Inferior parietal cortex (tissue), 1 donor: ENCODE results near the gene IL17B.

ENCODE experiments used
- DNase-seq: peaks from one replicate; pipeline ENCODE4 v3.0.0-alpha.2; 2016; ENCODE audit errors: extremely low spot score

IL17B gene

DNA sequence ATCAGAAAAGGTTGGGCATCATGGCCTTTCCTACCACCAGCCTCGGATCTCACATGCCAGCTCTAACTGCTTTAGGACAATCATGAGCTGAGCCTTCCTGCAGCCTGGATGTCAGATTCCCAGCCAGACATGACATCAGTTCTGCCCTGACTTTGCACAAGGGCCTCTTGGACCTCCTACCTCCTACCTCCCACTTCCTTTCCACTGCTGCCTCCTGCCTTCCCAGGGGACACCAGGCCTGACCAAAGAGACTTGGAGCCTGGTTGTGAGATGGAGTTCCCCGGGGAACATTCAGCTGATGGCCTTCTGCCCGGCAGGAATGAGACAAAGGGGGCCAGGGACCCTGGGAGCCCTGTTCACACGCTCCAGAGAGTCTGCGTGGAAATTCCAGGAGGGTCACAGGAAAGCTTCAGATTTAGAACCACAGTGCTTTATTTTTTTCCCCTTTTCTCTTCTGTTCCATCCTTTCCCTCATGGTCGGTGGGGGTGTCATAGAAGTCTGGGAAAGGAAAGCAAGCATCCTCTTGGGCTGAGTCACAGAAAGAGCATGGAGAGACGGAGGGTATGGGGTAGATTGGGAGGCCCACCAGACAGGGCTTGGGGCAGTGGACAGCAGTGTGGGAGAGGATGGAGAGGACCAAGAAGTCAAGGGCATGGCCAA, 35.4 kb upstream of the IL17B start:
- no peak for DNase-seq

DNA sequence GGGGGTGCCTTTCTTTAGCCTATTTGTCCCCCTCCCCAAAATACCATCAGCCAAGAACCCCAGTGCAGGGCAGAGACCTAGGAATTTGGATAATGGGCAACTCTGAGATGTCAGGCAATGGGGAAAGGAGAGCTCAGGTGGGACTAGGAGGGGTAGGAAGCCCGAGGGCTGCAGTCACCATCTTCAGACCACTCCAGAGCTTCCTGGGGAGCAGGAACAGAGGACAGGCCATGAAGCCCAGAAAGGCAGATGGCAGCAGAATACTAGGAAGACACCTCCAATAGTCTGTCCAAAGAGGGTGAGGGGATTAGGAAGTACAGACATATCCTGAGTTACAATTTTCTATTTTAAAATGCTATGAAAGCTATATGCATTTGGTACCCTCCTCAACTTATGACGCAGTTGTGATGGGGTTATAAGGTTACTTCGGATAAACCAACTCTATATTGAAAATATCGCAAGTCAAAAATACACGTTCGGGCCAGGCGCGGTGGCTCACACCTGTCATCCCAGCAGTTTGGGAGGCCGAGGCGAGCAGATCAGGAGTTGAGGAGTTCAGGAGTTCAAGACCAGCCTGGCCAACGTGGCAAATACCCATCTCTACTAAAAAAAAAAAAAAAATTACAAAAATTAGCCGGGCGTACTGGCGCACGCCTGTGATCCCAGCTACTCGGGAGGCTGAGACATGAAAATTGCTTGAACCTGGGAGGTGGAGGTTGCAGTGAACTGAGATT, 34.6 kb upstream of the IL17B start:
- DNase-seq = no peak

DNA sequence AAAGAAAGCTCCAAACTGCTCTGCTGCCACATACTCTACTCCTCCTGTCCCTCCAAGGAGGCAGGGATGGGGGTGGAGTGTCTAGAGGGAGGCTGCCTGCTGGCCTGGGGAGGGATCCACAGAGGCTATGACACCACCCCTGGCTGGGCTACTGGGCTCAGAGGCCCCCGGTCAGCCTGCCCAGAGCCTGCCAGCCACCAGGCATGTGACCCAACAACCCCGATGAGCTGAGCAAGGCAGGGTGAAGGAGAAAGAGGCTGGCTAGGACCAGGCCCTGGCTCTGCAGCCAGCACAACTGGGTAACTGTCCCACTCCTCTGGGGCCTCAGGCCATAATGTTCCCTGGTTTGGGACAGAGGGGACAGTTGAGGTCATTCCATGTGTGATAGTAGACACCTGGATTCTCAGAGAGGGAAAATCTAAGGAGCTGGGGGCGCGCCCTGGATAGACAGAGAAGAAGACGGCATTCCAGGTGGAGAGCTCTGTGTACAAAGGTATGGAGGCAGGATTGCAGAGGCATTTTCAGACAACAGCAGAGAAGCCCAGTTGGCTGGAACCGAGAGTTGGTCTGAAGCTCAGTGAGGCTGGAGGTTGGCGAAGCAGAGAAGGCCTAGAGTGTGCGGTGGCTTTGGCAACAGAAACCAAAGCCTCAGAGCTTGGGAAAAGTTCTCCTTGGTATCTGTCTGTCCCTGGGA, 33.8 kb upstream of the IL17B start:
- DNase-seq = no peak

DNA sequence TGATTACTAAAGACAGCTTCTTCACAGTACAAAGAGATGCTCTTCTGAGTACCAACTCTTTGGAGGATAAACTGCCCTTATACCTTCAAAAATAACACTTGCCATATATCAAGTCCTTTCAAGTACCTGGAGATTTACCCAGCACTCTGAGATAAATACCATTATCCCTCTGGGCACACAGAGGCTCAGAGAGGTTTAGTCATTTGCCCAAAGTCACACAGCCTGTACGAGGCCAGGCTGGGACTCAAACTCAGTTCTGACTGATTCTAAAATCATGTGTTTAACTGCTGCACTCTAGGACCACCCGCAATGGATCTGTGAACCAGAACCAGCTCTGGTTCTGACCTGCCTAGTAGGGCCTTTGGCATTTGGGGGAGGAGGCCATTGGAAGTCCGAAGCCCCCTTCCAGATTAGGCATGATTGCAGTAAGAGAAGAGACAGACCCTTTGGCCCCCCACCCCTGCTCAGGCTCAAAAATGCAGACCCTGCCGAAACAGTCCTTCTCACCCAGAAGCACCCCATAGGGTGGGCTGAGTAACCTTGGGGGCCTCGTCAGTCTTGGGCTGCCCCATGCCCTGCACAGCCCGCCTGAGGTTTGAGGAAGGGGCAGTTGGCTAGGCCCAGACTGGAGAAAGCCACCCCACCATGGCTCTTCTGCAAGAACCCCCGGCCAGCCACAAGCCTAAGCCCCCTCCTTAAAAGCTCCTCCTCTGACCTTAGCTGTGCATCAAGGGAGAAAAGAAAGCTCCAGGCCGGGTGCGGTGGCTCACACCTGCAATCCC, 32.8 kb upstream of the IL17B start:
- no peak for DNase-seq

DNA sequence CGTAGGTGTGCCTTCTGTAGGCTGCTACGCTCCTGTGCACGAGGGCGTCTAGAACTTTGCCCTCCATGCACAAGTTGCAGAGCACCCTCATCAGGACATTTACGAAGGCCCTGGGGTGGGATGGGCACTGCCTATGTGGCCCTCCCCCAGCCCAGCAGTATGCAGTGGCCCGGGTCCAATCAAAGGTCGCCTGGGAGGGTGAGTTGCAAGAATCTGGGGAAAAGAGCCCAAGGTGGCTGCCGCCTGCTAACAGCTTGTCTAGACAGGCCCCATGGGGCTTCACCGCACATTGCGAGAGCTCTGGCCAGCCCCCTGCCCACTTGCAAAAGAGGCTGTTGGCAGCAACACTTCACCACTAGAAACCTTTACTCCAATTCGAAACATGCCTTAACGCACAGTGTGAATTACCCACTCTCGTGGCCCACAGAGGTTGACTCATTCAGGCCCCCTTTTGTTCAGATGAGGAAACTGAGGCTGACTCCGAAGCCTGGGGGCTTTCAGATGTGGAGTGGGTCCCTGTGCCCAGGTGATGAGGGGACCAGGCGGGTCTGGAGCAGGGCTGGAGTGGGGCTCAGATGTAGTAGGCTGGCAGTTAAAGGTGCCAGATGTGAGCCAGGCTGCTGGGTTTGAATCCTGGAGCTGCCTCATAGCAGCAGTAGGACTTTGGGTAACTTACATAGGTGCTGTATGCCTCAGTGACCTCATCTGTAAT, 31.8 kb upstream of the IL17B start:
- no peak for DNase-seq

DNA sequence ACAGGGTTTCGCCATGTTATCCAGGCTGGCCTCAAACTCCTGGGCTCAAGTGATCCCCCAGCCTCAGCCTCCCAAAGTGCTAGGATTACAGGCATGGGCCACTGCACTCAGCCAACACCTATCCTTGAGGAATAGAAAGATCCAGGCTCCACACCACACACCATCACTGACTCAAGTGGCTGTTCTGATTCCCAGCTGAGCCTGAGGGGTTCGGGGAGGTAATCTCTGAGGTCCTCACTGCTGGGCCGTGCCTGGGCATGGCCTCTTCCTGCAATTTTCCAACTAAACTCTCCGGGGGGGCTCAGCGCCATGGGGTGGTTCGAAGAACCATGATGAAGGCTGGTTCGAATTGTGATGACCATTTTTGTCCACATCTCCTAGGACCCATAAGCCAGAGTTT, 31.0 kb upstream of the IL17B start:
- no peak for DNase-seq

DNA sequence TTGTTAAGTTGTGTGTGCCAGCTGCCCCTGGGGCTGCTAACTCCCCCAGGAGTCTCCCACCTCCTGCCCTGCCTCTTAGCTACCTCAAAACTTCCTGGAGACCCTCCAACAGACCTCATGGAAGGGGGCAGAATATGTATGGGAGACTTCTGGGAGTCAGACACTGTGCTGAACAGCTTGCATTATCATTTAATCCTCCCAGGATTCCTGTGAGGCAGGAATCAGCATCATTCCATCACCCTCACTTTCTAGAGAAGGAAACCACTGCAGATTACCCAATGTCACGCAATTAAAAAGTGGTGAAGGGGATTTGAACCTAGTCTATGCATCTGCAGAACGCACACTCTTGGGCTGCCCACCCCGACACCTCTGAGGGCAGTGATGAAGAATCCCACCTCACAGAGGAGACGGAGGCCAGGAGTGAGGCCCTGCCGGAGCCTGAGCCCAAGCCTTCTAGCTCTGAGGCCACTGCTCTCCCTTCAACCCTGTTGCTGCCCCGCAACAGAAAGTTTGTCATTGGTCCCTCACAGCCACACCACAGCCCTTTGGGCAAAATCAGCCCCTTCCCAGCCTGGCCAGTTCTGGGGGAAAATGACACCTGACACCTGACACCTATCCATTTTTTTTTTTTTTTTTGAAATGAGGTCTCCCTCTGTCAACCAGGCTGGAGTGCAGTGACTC, 30.3 kb upstream of the IL17B start:
- no peak for DNase-seq

DNA sequence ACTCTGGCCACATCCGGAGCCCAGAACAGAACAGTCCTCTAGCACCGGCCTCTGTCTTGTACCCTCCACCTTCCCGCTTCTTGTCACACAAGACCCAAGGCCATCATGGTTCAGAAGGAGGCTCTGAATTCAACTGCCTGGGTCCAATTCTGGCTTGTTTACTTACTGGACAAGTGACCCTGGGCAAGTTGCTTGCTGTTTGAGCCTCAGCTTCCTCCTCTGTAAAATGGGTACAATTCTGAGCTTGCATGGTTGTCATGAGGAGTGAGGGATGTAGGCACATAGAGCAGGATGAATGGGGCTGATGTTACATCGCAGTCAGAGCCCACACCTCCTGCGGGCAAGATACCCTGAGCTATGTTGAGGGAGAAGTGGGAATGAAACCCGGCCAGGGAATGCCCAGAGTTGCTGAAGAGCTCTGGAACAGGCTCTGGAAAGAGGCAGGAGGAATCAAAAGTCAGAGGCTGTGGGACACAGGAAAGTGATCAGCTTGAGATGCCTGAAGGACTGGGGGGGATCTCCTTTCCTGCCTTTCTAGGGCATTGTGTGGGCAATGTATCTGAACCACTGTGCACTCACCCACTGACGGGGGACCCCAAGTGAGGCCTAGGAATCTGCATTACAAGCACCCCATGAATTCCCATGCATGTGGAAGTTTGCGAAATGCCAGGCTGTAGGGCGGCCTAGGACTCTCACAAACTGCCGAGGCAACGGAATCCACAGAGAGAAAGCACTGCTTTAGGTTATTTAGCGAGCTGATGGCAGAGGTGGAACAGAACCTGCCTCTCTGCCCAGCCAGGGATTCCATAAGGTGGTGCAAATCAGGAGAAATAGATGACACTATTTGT, 29.4 kb upstream of the IL17B start:
- DNase-seq = no peak

DNA sequence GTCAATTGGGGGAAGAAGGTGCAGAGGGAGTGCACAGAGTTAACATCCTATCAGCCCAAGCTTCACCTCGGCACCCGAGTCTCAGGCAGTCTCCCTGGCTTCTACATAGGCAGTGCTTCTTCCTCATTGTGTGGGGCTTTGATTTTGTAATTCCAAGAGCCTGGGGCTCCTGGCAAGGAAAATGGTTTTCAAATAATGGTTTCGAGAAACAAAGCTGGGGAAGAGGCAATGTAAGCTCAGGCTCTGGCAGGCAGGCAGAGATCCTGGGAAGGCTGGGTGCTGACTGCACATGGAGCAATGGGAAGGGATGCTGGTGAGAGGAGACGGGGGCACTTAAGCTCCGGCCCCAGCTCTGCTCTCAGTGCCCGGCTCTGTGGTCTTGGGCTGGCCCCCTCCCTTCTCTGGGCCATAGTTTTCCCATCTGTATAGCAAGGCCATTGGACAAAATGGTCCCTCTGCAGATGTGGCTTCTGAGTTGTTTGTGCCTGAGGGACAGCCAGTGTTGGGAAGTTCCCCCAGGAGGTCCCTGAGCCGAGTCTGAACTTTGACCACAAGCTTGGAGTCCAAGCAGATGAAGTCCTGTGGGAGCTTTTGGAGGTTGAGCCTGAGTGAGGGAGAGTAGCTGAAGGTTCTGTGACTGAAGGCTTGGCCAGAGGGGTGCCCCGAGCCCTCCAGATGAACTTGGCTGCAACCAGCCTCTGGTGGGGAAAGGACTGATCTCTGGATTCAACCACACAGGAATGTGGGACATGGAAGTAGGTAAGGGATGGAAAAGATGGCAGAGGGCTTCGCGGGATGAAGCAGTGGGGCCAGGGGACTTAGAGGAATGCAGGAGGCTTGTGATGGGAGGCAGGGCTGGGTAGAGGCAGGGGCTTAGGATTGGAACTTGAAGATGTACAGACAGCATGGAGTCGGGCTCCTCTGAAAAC, 28.5 kb upstream of the IL17B start:
- DNase-seq = no peak

DNA sequence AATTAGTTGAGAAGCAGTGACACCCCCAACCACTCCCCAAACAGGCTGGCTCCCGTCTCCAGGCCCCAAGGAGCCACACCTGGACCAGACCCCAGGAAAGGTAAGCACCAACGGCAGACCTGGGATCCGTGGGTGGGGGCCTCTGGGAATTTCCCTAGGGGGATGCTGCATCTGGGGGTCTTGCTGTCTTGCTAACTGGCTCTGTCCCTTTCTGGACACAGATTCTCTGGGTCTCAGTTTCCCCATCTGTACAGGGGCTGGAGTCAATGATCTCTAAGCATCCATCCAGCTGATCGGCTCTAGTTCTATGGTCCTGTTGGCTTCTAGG, 27.9 kb upstream of the IL17B start:
- no peak for DNase-seq

DNA sequence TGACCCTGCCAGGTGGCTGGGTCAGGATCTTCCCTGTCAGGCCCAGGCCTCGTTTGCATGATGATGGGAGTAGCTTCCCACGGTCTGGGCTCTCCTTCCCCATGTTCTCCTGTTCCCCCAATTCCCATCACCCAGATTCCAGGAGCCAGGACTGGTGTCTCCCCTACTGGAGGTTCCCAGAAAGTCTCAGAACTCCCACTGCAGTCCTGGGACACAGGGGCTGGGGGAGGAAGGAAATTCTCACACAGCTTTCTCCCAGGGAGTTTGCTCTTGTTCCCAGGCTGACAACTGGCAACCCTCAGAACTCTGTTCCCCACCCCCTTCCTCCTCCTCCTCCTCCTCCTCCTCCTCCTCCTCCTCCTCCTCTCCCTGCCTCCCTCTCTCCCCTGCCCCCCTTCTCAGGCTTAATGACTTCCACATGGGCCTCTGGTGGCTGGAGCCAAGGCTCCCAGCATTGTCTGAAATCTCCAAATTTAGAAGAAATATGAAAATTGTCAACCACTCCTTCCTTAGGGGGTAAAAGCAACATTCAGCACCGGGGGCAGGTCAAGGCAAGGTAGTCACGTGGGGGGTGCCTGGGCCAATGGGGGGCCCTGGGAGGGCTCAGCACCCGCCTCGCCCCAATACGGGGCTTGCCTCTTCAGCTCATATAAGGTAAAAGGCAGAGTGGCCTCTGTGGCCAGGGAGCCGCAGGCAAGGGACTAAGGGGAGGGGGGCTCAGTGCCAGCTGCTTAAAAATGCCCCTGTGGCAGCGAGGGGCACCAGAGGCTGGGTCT, 27.3 kb upstream of the IL17B start:
- DNase-seq = no peak

DNA sequence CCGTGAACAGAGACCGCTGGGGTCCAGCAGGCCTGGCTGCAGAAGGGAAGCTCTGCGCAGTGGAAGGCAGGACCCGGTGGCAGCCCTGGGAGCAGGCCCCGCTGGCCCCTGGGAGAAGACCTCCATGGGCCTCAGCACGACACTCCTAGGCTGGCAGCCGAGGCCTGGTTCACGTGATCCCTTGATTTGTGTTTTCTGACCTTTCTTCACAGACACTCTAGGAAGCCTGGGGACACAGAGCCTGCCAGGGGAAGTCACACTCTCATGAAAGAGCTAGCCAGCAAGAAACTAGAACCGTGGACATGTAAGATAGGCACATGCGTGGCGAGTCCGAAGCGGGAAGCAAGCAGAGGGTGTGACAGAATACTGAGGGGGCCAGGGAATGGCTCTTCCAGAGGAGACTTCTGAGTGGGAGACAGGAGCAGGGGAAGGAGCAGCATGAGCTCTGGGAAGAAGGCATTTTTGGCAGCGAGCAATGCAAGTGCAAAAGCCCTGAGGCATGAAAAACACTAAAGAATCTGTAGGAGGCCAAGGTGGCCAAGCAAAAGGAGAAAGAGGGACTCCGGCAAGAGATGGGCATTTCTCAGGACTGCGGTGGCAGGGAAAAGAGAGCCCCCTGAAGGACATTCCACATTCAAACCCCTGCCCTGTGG, 26.6 kb upstream of the IL17B start:
- no peak for DNase-seq

DNA sequence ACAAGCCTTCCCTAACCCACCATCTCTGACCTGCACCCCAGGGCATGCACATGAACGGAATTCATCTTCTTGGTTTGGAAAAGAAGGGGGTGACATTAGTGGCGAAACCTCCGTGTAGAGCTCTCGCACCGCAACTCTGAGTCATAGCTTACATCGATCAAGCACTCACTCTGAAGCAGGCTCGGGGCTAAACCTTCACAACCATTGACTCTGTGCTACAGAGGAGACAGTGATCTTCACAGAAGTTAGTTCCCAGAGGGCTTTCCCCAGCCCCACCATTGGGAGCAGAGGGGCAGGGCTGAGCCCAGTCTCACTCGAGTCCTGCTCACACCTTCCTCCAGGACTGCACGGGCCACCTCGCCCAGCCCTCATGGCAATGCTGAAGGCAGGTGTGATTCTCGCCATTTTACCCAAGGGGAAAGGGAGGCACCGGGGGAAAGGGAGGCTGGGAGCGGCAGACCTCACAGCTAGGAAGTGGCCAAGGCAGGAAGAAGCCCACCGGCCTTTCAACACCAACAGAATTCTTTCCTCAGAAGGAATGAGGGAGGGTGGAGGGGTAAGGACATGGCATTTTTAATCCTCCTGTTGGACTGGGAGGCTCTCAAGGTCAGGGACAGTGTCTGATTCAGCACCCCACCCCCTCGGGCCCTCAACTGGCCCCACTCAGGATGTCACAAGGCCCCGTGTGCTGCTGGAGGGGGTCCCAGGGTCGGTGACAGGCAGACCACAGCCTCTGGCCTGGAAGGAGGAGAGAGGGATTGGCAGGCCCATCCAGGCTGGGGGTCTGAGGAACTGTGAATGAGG, 25.9 kb upstream of the IL17B start:
- no peak for DNase-seq

DNA sequence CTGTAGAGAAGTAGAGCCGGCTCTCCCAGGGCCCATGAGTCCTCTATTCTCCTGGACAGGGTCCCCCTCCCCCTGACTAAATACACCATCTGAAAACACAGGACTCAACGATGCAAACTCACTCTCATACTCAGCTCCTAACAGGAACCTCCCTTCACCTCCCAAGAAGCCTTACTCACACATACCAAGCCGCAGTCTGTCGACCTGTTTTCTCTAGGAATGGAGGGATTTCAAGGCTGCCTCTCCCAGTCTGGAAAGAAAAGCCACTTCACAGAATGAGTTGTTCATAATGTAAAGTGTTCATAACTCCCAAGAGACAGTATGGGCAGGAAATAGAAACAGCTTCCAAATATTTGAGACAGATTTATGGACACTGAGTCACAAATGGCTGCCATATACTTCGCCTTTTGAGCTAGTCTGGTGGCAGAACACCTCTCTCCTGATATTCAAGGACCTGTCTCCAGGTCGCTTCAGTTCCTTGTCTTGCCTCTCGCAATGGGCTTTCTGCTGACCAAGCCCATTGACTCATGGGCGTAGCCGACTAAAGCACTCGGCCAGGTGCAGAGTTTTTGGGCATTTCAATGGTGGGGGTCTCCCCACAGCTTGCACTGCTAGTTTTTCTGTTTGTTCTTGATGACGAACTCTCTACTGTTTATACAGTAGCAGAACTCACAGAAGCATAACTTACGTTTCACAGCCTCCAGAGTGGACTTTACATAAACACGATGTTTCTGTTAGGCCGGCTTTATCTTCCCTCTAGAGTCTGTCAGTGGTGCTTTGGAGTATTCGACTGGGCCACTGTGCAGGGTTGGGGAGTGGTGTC, 25.0 kb upstream of the IL17B start:
- no peak for DNase-seq

DNA sequence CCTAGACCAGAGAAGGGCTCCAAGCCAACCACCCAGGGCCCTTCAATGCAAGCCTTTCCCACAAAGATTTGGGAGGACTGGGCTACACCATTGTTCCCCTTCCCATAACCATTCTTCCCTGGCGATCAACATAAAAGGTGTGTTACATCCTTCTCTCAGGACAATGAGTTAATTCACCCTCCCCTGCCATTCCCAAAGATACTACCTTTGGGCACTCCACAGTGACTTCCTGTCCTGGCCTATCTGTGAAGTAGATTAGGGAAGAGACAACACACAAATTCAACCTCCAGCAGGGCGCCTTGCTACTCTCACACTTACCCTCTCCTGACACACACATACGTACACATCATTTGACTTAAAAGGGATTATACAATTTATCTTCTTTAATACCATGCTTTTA, 23.2 kb upstream of the IL17B start:
- DNase-seq = no peak

DNA sequence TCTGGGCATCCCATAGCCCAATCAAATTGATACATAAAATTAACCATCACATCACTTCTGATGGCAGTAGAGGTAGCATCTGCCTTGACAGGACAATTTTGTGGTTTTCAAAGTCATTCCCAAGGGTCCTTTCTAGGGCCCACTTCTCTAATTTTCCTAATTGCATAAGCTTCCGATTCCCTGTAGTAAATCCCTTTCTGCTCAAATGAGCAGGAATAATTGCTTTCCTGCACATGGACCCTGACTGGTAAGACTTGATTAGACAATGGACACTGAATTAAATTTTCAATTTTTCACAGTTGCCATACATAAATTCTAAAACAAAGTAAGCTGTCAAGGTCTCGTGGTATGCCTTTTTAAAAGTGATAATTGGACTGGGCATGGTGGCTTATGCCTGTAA, 22.0 kb upstream of the IL17B start:
- no peak for DNase-seq
